KOPT-K1 (cell line): Measurements from ENCODE around the gene PRICKLE2.

Source experiments
- H3K27ac ChIP-seq: fragments of 200-600 bp; sonication (generic); 2 replicates; pipeline ENCODE4 v1.5.1; 2016; ENCODE audit warnings: antibody characterized with exemption, mild to moderate bottlenecking, low read depth, low read length; ENCODE audit not compliant: poor library complexity, severe bottlenecking
- H3K36me3 ChIP-seq: fragments of 200-600 bp; sonication (generic); 2 replicates; pipeline ENCODE4 v1.5.1; 2017; ENCODE audit warnings: antibody characterized with exemption, mild to moderate bottlenecking, low read length, moderate library complexity; ENCODE audit not compliant: insufficient read depth
- H3K9me3 ChIP-seq: fragments of 200-600 bp; sonication (generic); 2 replicates; pipeline ENCODE4 v1.5.1; 2017; ENCODE audit warnings: antibody characterized with exemption, low read length, mild to moderate bottlenecking; ENCODE audit not compliant: insufficient read depth, poor library complexity, severe bottlenecking

Gene PRICKLE2

GRCh38 chr3:64133272-64133671 lies 92.0 kb downstream of the PRICKLE2 start:
- H3K27ac ChIP-seq, result no peak overlapping the region

GRCh38 chr3:64131725-64132469 lies 93.4 kb downstream of the PRICKLE2 start:
- Histone ChIP-seq H3K27ac (no peak overlapping the region), H3K9me3 (no peaks in the 10 kb centered on the region), H3K36me3 (no peaks in the 10 kb centered on the region)

More at GRCh38 chr3:64133272-64133671, 92.0 kb downstream of the PRICKLE2 start:
- H3K36me3 ChIP-seq, result no peaks in the 10 kb centered on the region
- no peaks in the 10 kb centered on the region for H3K9me3 ChIP-seq

- no peak overlapping the region for H3K27ac ChIP-seq
- H3K9me3 ChIP-seq, result no peaks in the 10 kb centered on the region
- no peaks in the 10 kb centered on the region for H3K36me3 ChIP-seq
Observed at GRCh38 chr3:64130436-64130835, 94.8 kb downstream of the PRICKLE2 start.

GRCh38 chr3:64129581-64129980 lies 95.7 kb downstream of the PRICKLE2 start:
- H3K9me3 ChIP-seq, result no peaks in the 10 kb centered on the region
- H3K27ac ChIP-seq, result no peak overlapping the region
- H3K36me3 ChIP-seq, result no peaks in the 10 kb centered on the region

- Histone ChIP-seq H3K36me3 (no peaks in the 10 kb centered on the region), H3K9me3 (no peaks in the 10 kb centered on the region), H3K27ac (no peak overlapping the region)
Observed at GRCh38 chr3:64129106-64129505, 96.2 kb downstream of the PRICKLE2 start.

- H3K27ac ChIP-seq, result no peak overlapping the region
- H3K9me3 ChIP-seq, result no peaks in the 10 kb centered on the region
- no peaks in the 10 kb centered on the region for H3K36me3 ChIP-seq
Observed at GRCh38 chr3:64125561-64125960, 99.7 kb downstream of the PRICKLE2 start.

GRCh38 chr3:64123931-64124330 lies 101.3 kb downstream of the PRICKLE2 start:
- no peaks in the 10 kb centered on the region for H3K36me3 ChIP-seq
- no peak overlapping the region for H3K27ac ChIP-seq

GRCh38 chr3:64122476-64122875 lies 102.8 kb downstream of the PRICKLE2 start:
- no peaks in the 10 kb centered on the region for H3K36me3 ChIP-seq
- no peaks in the 10 kb centered on the region for H3K9me3 ChIP-seq
- no peak overlapping the region for H3K27ac ChIP-seq

More at GRCh38 chr3:64123931-64124330, 101.3 kb downstream of the PRICKLE2 start:
- no peaks in the 10 kb centered on the region for H3K9me3 ChIP-seq

GRCh38 chr3:64121750-64122311 lies 103.4 kb downstream of the PRICKLE2 start:
- no peaks in the 10 kb centered on the region for H3K36me3 ChIP-seq
- H3K9me3 ChIP-seq, result no peaks in the 10 kb centered on the region
- no peak overlapping the region for H3K27ac ChIP-seq

- no peaks in the 10 kb centered on the region for H3K36me3 ChIP-seq
- H3K9me3 ChIP-seq, result no peaks in the 10 kb centered on the region
- H3K27ac ChIP-seq, result no peak overlapping the region
Observed at GRCh38 chr3:64120876-64121275, 104.4 kb downstream of the PRICKLE2 start.

- Histone ChIP-seq H3K9me3 (no peaks in the 10 kb centered on the region), H3K27ac (no peak overlapping the region), H3K36me3 (no peaks in the 10 kb centered on the region)
Observed at GRCh38 chr3:64117483-64117882, 107.8 kb downstream of the PRICKLE2 start.

- Histone ChIP-seq H3K9me3 (no peaks in the 10 kb centered on the region), H3K36me3 (no peaks in the 10 kb centered on the region), H3K27ac (no peak overlapping the region)
Observed at GRCh38 chr3:64114651-64115050, 110.6 kb downstream of the PRICKLE2 start.

GRCh38 chr3:64111872-64112271 lies 113.4 kb downstream of the PRICKLE2 start:
- H3K36me3 ChIP-seq, result no peaks in the 10 kb centered on the region
- H3K27ac ChIP-seq, result no peak overlapping the region
- H3K9me3 ChIP-seq, result no peaks in the 10 kb centered on the region

- H3K27ac ChIP-seq, result no peak overlapping the region
- H3K9me3 ChIP-seq, result no peaks in the 10 kb centered on the region
Observed at GRCh38 chr3:64111083-64111482, 114.2 kb downstream of the PRICKLE2 start.

GRCh38 chr3:64110071-64110470 lies 115.2 kb downstream of the PRICKLE2 start:
- H3K36me3 ChIP-seq, result no peaks in the 10 kb centered on the region
- H3K9me3 ChIP-seq, result no peaks in the 10 kb centered on the region
- H3K27ac ChIP-seq, result no peak overlapping the region

More at GRCh38 chr3:64111083-64111482, 114.2 kb downstream of the PRICKLE2 start:
- no peaks in the 10 kb centered on the region for H3K36me3 ChIP-seq

GRCh38 chr3:64109438-64109837 lies 115.8 kb downstream of the PRICKLE2 start:
- H3K36me3 ChIP-seq, result no peaks in the 10 kb centered on the region
- H3K9me3 ChIP-seq, result no peaks in the 10 kb centered on the region
- H3K27ac ChIP-seq, result no peak overlapping the region
